Spleen (tissue), 11 donors: ENCODE results near the gene RETREG2. TPM values are rescaled to one million over a fixed set of nuclear protein-coding genes. Genes with fewer than 3 reads are reported as not detected.

Experiments
- DNase-seq: peaks from one replicate; pipeline ENCODE4 v3.0.0-alpha.2; 2020
- H3K27ac ChIP-seq, 8 donors: fragments of 200-600 bp; sonication (generic) in 7 of 8; 1 replicate in 4 of 8; 2 replicates in 4 of 8; pipeline versions ENCODE4 v1.5.0 to v1.8.0; 2016 to 2021; ENCODE audit warnings: inconsistent platforms in 4 of 8, mild to moderate bottlenecking in 4 of 8, moderate library complexity in 1 of 8
- H3K27me3 ChIP-seq, 7 donors: fragments of 200-600 bp; sonication (generic) in 6 of 7; replicated peaks in 1 of 7; 1 replicate in 4 of 7; 2 replicates in 3 of 7; pipeline versions ENCODE4 v1.5.0 to v1.8.0; 2016 to 2021; ENCODE audit warnings: inconsistent platforms in 3 of 7, mild to moderate bottlenecking in 1 of 7
- H3K36me3 ChIP-seq, 6 donors: fragments of 200-600 bp; sonication (generic) in 5 of 6; 1 replicate in 4 of 6; 2 replicates in 2 of 6; pipeline versions ENCODE4 v1.5.0 to v1.8.0; 2016 to 2021; ENCODE audit warnings: inconsistent platforms in 2 of 6
- H3K4me1 ChIP-seq, 6 donors: fragments of 200-600 bp; sonication (generic) in 5 of 6; 1 replicate in 3 of 6; 2 replicates in 3 of 6; pipeline versions ENCODE4 v1.5.0 to v1.8.0; 2016 to 2021; ENCODE audit warnings: inconsistent platforms in 3 of 6
- H3K4me3 ChIP-seq, 8 donors: fragments of 200-600 bp; sonication (generic) in 7 of 8; 1 replicate in 4 of 8; 2 replicates in 4 of 8; pipeline versions ENCODE4 v1.5.0 to v1.8.0; 2016 to 2021; ENCODE audit warnings: inconsistent platforms in 4 of 8, mild to moderate bottlenecking in 4 of 8, moderate library complexity in 2 of 8
- H3K9me3 ChIP-seq, 8 donors: fragments of 200-600 bp; sonication (generic) in 7 of 8; 1 replicate in 4 of 8; 2 replicates in 4 of 8; pipeline versions ENCODE4 v1.5.0 to v1.8.0; 2016 to 2021; ENCODE audit warnings: inconsistent platforms in 4 of 8
- CTCF ChIP-seq, 11 experiments: fragments of 200-600 bp in 7 of 11; fragments of 450-650 bp in 4 of 11; sonication (generic) in 4 of 11; IDR thresholded peaks in 8 of 11; conservative IDR thresholded peaks in 3 of 11; 1 replicate in 7 of 11; 2 replicates in 4 of 11; pipeline versions ENCODE4 v1.4.0 to v1.8.0; 2016 to 2021; ENCODE audit warnings: antibody characterized with exemption in 11 of 11, inconsistent platforms in 4 of 11, mild to moderate bottlenecking in 1 of 11
- POLR2A ChIP-seq, 3 donors: fragments of 450-650 bp; IDR thresholded peaks; one replicate each; pipeline ENCODE4 v1.5.1; 2017; ENCODE audit warnings: antibody characterized with exemption in 3 of 3, mild to moderate bottlenecking in 1 of 3
- POLR2AphosphoS5 ChIP-seq, 3 donors: sonication (generic); formaldehyde crosslinking; IDR thresholded peaks; one replicate each; pipeline ENCODE4 v1.5.1; 2017; ENCODE audit warnings: antibody characterized with exemption in 3 of 3
- WGBS, 5 donors: extraction: QIAGEN DNeasy Blood & Tissue Kit in 3 of 5; methylation state at CpG; one replicate each; pipeline versions ENCODE4 v1.1.5 to v1.1.7; 2013 to 2018; 5-methylcytosine and 5-hydroxymethylcytosine counted together
- intact Hi-C: fragments of 100-400 bp; cut with DNase I; formaldehyde crosslinking; loops from one replicate; pipeline ENCODE4 v1.15.0; 2023; ENCODE audit warnings: low total_unique reads
- polyA plus RNA-seq, 3 donors: library from polyadenylated mRNA; stranded (reverse); fragments of 200-250 nt; gene quantifications; one replicate each; pipeline ENCODE4 v1.2.1, GENCODE V29; 2013
- total RNA-seq, 7 donors: library from RNA; depleted of rRNA in 3 of 7; stranded (reverse); fragments of >200 nt in 3 of 7; fragmentation: NEBNext Ultra II Directional in 4 of 7; extraction: Animal tissue kit (Norgen Biotek cat#: 25700) in 4 of 7; gene quantifications; one replicate each; pipeline versions ENCODE4 v1.1.0 to v1.2.1, GENCODE V29; 2016 to 2021
- donor health status: healthy with polysubstance abuse.
- donor health status: DM: no; HTN: no; CAD: no; lungs with moderate emphysema.
- donor health status: DM: no; HTN: no; CAD: no.
- donor health status: Bipolar disorder and iron deficiency.
- donor health status: healthy.
- donor health status: DM: no; HTN: no; CAD: no.
- donor health status: DM: yes; HTN: yes; CAD: no.

RETREG2 gene
- total and polyA plus RNA-seq, 10 donors = 30.0 to 101 (median 71.4) TPM

- Histone ChIP-seq H3K27me3 (no peaks in the 10 kb centered on the region), H3K4me3 (no peak overlapping the region), H3K36me3 (peaks cover 0 to 50% (median 35%) of the 10 kb centered on the region in 6 donors), H3K9me3 (no peaks in the 10 kb centered on the region), H3K4me1 (peaks cover 19 to 77% (median 34%) of the 10 kb centered on the region in 6 donors), H3K27ac (peak overlapping the region in 3 of 8 donors; percentile 58 to 74 (median 70))
- DNase-seq = no peak
- intact Hi-C loops = loop anchor here (5.0 kb wide), 1 partner anchor 35 kb away; the partner anchor contains the start of gene ZFAND2B
- TF ChIP-seq CTCF (IDR thresholded peaks at IDR 0.05 in 8 of 11, conservative IDR thresholded peaks at IDR 0.05 in 3 of 11) (no peak), POLR2A (IDR thresholded peaks at IDR 0.05) (no peak), POLR2AphosphoS5 (IDR thresholded peaks at IDR 0.05) (peak in 1 of 3 donors; percentile 20)
- WGBS, 5 donors = 84 to 93% (median 87%) methylated on average over 15 to 16 of the region's 16 CpGs
Measured at GRCh38 chr2:219172231-219173154, 5.6 kb upstream of the RETREG2 start.

DNA sequence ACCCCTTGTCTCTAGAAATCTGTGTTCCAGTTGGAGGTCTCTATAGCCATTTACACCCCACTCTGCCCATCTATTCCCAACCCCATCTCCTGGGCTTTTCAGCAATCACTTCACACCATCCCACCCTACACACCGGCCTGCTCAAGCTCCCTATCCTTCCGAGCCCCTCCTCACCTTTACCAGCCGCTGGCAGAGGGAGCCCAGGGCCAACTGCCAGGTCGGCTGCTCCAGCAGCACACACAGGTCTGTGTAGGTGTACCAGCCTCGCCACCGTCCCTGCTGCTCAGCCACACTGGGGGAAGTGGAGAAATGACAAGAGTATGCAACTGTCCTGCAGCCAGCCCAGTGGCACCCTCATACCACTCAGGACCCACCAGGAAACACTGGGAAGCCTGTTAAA, 4.9 kb upstream of the RETREG2 start:
- intact Hi-C loops = loop anchor here (5.0 kb wide), 1 partner anchor 34 kb away; the partner anchor contains the start of gene ZFAND2B
- peaks cover 19 to 77% (median 34%) of the 10 kb centered on the region in 6 donors for H3K4me1 ChIP-seq
- peaks cover 0 to 50% (median 35%) of the 10 kb centered on the region in 6 donors for H3K36me3 ChIP-seq
- no peaks in the 10 kb centered on the region for H3K27me3 ChIP-seq
- DNase-seq = no peak
- TF ChIP-seq POLR2AphosphoS5 (IDR thresholded peaks at IDR 0.05) (no peak), POLR2A (IDR thresholded peaks at IDR 0.05) (no peak), CTCF (IDR thresholded peaks at IDR 0.05 in 8 of 11, conservative IDR thresholded peaks at IDR 0.05 in 3 of 11) (no peak)
- 91 to 97% (median 94%) methylated on average over 6 of the region's 6 CpGs for WGBS, 5 donors
- peak overlapping the region in 1 of 8 donors; percentile 74 for H3K27ac ChIP-seq
- no peaks in the 10 kb centered on the region for H3K9me3 ChIP-seq
- no peak overlapping the region for H3K4me3 ChIP-seq

DNA sequence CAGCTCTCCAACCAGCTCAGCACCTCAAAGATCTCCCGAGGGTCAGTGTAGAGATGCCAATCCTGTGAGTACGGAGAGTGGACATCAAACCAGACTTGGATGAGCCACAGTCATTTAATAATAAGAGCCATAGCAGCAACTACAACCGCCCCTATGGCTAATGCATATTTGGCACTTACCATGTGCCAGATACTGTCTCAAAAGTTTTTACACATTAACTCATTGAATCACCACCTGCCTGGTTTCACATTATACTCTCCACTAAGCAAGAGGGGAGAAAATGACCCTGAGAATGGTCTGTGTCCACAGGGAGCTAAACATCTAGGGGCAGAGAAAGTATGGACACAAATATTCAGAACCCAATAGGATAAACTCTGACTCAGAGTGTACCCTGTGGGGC, 3.9 kb upstream of the RETREG2 start:
- H3K9me3 ChIP-seq = no peaks in the 10 kb centered on the region
- peaks cover 0 to 50% (median 35%) of the 10 kb centered on the region in 6 donors for H3K36me3 ChIP-seq
- TF ChIP-seq POLR2AphosphoS5 (IDR thresholded peaks at IDR 0.05) (no peak), CTCF (IDR thresholded peaks at IDR 0.05 in 8 of 11, conservative IDR thresholded peaks at IDR 0.05 in 3 of 11) (no peak), POLR2A (IDR thresholded peaks at IDR 0.05) (no peak)
- no peak for DNase-seq
- intact Hi-C loops = loop anchor here (5.0 kb wide), 1 partner anchor 33 kb away; the partner anchor contains the start of gene ZFAND2B
- H3K4me3 ChIP-seq = no peak overlapping the region
- 89 to 100% (median 96%) methylated on average over 3 of the region's 3 CpGs for WGBS, 5 donors
- H3K4me1 ChIP-seq = peaks cover 23 to 76% (median 41%) of the 10 kb centered on the region in 6 donors
- no peaks in the 10 kb centered on the region for H3K27me3 ChIP-seq
- no peak overlapping the region for H3K27ac ChIP-seq

GRCh38 chr2:219174801-219175200, 3.3 kb upstream of the RETREG2 start:
- DNase-seq = no peak
- Histone ChIP-seq H3K4me3 (no peak overlapping the region), H3K4me1 (peaks cover 27 to 83% (median 48%) of the 10 kb centered on the region in 6 donors), H3K27ac (peak overlapping the region in 1 of 8 donors; percentile 48), H3K27me3 (no peaks in the 10 kb centered on the region), H3K36me3 (peaks cover 0 to 55% (median 40%) of the 10 kb centered on the region in 6 donors), H3K9me3 (no peaks in the 10 kb centered on the region)
- intact Hi-C loops = loop anchor here (5.0 kb wide), 1 partner anchor 32 kb away; the partner anchor contains the start of gene ZFAND2B
- TF ChIP-seq CTCF (IDR thresholded peaks at IDR 0.05 in 8 of 11, conservative IDR thresholded peaks at IDR 0.05 in 3 of 11) (no peak), POLR2A (IDR thresholded peaks at IDR 0.05) (no peak), POLR2AphosphoS5 (IDR thresholded peaks at IDR 0.05) (no peak)
- WGBS, 5 donors = 90 to 95% (median 91%) methylated on average over 7 of the region's 7 CpGs
